ENCODE data around the gene TECR.
"Not testable (repeated sequence)": the region's sequence is repeated elsewhere in the genome, so short reads cannot be mapped to it uniquely, and the experiment has no call there.

TECR gene

GRCh38 chr19:14585187-14585586, 55.8 kb downstream of the TECR start:
- not testable (repeated sequence) for H3K27ac ChIP-seq (ENCODE audit: low read length); H3K4me1 ChIP-seq (ENCODE audit: insufficient read depth, low read length); H3K36me3 ChIP-seq (ENCODE audit: insufficient read depth, low read depth, low read length); H3K4me3 ChIP-seq (ENCODE audit: low read length); H3K9me3 ChIP-seq (ENCODE audit: insufficient read depth, low read depth, low read length); H3K9ac ChIP-seq (ENCODE audit: low read depth, low read length); H3K27me3 ChIP-seq (ENCODE audit: insufficient read depth, low read length)

GRCh38 chr19:14589433-14589832, 60.0 kb downstream of the TECR start:
- not testable (repeated sequence) for H3K36me3 ChIP-seq (ENCODE audit: insufficient read depth, low read depth, low read length); H3K27me3 ChIP-seq (ENCODE audit: insufficient read depth, low read length); H3K4me1 ChIP-seq (ENCODE audit: insufficient read depth, low read length); H3K9me3 ChIP-seq (ENCODE audit: insufficient read depth, low read depth, low read length); H3K9ac ChIP-seq (ENCODE audit: low read depth, low read length); H3K4me3 ChIP-seq (ENCODE audit: low read length); H3K27ac ChIP-seq (ENCODE audit: low read length)

GRCh38 chr19:14595558-14595957, 66.2 kb downstream of the TECR start:
- H3K27ac ChIP-seq (ENCODE audit: low read length), result no peak overlapping the region
- peaks cover 21% of the 10 kb centered on the region for H3K9me3 ChIP-seq (ENCODE audit: insufficient read depth, low read depth, low read length)
- no peaks in the 10 kb centered on the region for H3K36me3 ChIP-seq (ENCODE audit: insufficient read depth, low read depth, low read length)
- no peak overlapping the region for H3K9ac ChIP-seq (ENCODE audit: low read depth, low read length)
- H3K4me1 ChIP-seq (ENCODE audit: insufficient read depth, low read length), result no peaks in the 10 kb centered on the region
- no peak overlapping the region; the same call in 1 of the 2 replicates for H3K4me3 ChIP-seq (ENCODE audit: low read length)
- H3K27me3 ChIP-seq (ENCODE audit: insufficient read depth, low read length), result no peaks in the 10 kb centered on the region

DNA sequence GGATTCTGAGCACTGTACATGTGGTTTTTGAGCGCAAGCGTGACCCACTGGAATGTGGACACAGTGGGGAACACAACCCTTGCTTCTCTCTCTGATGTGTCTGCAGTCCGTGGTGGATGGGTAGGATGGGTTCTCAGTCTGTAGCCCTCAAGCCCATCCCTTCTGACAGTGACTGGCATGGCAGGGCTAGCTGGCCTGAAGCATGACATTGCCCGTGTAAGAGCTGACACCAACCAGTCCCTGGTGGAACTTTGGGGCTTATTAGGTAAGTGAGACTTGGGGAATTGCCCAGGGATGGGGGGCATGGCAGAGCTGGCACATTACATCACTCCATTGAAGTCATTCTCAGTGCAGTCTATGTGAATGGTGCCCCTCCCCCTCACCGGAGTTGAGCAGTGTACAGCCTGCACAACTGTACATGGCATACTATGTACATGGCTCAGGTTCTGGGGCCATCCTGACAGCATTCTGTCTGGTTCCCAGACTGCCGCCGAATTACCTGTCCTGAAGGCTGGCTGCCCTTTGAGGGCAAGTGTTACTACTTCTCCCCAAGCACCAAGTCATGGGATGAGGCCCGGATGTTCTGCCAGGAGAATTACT, 70.3 kb downstream of the TECR start:
- peaks cover 29% of the 10 kb centered on the region for H3K9me3 ChIP-seq (ENCODE audit: insufficient read depth, low read depth, low read length)
- H3K36me3 ChIP-seq (ENCODE audit: insufficient read depth, low read depth, low read length), result no peaks in the 10 kb centered on the region
- no peak overlapping the region for H3K9ac ChIP-seq (ENCODE audit: low read depth, low read length)
- no peak overlapping the region for H3K27ac ChIP-seq (ENCODE audit: low read length)
- no peaks in the 10 kb centered on the region for H3K27me3 ChIP-seq (ENCODE audit: insufficient read depth, low read length)
- no peaks in the 10 kb centered on the region for H3K4me1 ChIP-seq (ENCODE audit: insufficient read depth, low read length)
- H3K4me3 ChIP-seq (ENCODE audit: low read length), result no peak overlapping the region

- no peaks in the 10 kb centered on the region for H3K36me3 ChIP-seq (ENCODE audit: insufficient read depth, low read depth, low read length)
- no peak overlapping the region for H3K27ac ChIP-seq (ENCODE audit: low read length)
- H3K4me3 ChIP-seq (ENCODE audit: low read length), result no peak overlapping the region
- H3K4me1 ChIP-seq (ENCODE audit: insufficient read depth, low read length), result no peaks in the 10 kb centered on the region
- no peak overlapping the region for H3K9ac ChIP-seq (ENCODE audit: low read depth, low read length)
- H3K9me3 ChIP-seq (ENCODE audit: insufficient read depth, low read depth, low read length), result peaks cover 9% of the 10 kb centered on the region; the same call in 1 of the 2 replicates
- H3K27me3 ChIP-seq (ENCODE audit: insufficient read depth, low read length), result no peaks in the 10 kb centered on the region
Measured at GRCh38 chr19:14603990-14604387, 74.6 kb downstream of the TECR start.

GRCh38 chr19:14606627-14607026, 77.2 kb downstream of the TECR start:
- Histone ChIP-seq H3K4me1 (ENCODE audit: insufficient read depth, low read length) (no peaks in the 10 kb centered on the region), H3K9ac (ENCODE audit: low read depth, low read length) (no peak overlapping the region), H3K27me3 (ENCODE audit: insufficient read depth, low read length) (no peaks in the 10 kb centered on the region), H3K9me3 (ENCODE audit: insufficient read depth, low read depth, low read length) (peaks cover 9% of the 10 kb centered on the region; the same call in 1 of the 2 replicates), H3K4me3 (ENCODE audit: low read length) (no peak overlapping the region), H3K36me3 (ENCODE audit: insufficient read depth, low read depth, low read length) (no peaks in the 10 kb centered on the region), H3K27ac (ENCODE audit: low read length) (no peak overlapping the region)

DNA sequence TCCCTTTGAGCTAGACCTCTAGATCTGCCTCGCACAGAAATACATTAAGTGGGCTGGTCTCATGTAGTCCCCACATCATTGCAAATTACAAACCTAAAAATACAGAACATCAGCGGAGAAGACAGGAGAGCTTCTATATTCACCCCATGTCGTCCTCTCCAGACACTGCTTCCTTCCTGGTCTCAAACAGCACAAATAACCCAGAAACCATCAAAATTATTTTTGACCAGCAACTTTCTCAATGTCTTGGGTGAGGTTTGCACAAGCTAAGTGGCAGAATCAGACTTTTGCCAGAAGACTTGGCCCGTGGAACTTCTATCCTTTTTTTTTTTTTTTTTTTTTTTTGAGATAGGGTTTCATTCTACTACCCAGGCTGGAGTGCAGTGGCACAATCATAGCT, 81.7 kb downstream of the TECR start:
- H3K4me3 ChIP-seq (ENCODE audit: low read length), result no peak overlapping the region
- H3K27ac ChIP-seq (ENCODE audit: low read length), result no peak overlapping the region
- no peaks in the 10 kb centered on the region for H3K4me1 ChIP-seq (ENCODE audit: insufficient read depth, low read length)
- H3K9ac ChIP-seq (ENCODE audit: low read depth, low read length), result no peak overlapping the region
- peaks cover 1% of the 10 kb centered on the region; the same call in 1 of the 2 replicates for H3K9me3 ChIP-seq (ENCODE audit: insufficient read depth, low read depth, low read length)
- no peaks in the 10 kb centered on the region for H3K27me3 ChIP-seq (ENCODE audit: insufficient read depth, low read length)
- no peaks in the 10 kb centered on the region for H3K36me3 ChIP-seq (ENCODE audit: insufficient read depth, low read depth, low read length)

GRCh38 chr19:14612242-14612641, 82.8 kb downstream of the TECR start:
- H3K4me3 ChIP-seq (ENCODE audit: low read length), result not testable (repeated sequence)

GRCh38 chr19:14612657-14613056, 83.3 kb downstream of the TECR start:
- no peak overlapping the region for H3K9ac ChIP-seq (ENCODE audit: low read depth, low read length)
- no peak overlapping the region for H3K27ac ChIP-seq (ENCODE audit: low read length)
- H3K4me1 ChIP-seq (ENCODE audit: insufficient read depth, low read length), result no peaks in the 10 kb centered on the region
- no peaks in the 10 kb centered on the region for H3K36me3 ChIP-seq (ENCODE audit: insufficient read depth, low read depth, low read length)
- H3K4me3 ChIP-seq (ENCODE audit: low read length), result no peak overlapping the region
- peaks cover 7% of the 10 kb centered on the region; the same call in 1 of the 2 replicates for H3K9me3 ChIP-seq (ENCODE audit: insufficient read depth, low read depth, low read length)
- no peaks in the 10 kb centered on the region for H3K27me3 ChIP-seq (ENCODE audit: insufficient read depth, low read length)

More at GRCh38 chr19:14612242-14612641, 82.8 kb downstream of the TECR start:
- not testable (repeated sequence) for H3K9ac ChIP-seq (ENCODE audit: low read depth, low read length); H3K9me3 ChIP-seq (ENCODE audit: insufficient read depth, low read depth, low read length); H3K27ac ChIP-seq (ENCODE audit: low read length); H3K36me3 ChIP-seq (ENCODE audit: insufficient read depth, low read depth, low read length); H3K4me1 ChIP-seq (ENCODE audit: insufficient read depth, low read length); H3K27me3 ChIP-seq (ENCODE audit: insufficient read depth, low read length)

GRCh38 chr19:14613399-14614098, 84.2 kb downstream of the TECR start:
- not testable (repeated sequence) for H3K27me3 ChIP-seq (ENCODE audit: insufficient read depth, low read length); H3K36me3 ChIP-seq (ENCODE audit: insufficient read depth, low read depth, low read length); H3K27ac ChIP-seq (ENCODE audit: low read length)

GRCh38 chr19:14614099-14614412, 84.7 kb downstream of the TECR start:
- H3K27me3 ChIP-seq (ENCODE audit: insufficient read depth, low read length), result no peaks in the 10 kb centered on the region
- H3K9me3 ChIP-seq (ENCODE audit: insufficient read depth, low read depth, low read length), result peaks cover 7% of the 10 kb centered on the region
- H3K4me1 ChIP-seq (ENCODE audit: insufficient read depth, low read length), result no peaks in the 10 kb centered on the region
- no peak overlapping the region for H3K27ac ChIP-seq (ENCODE audit: low read length)
- H3K9ac ChIP-seq (ENCODE audit: low read depth, low read length), result no peak overlapping the region
- no peak overlapping the region for H3K4me3 ChIP-seq (ENCODE audit: low read length)
- no peaks in the 10 kb centered on the region for H3K36me3 ChIP-seq (ENCODE audit: insufficient read depth, low read depth, low read length)

More at GRCh38 chr19:14613399-14614098, 84.2 kb downstream of the TECR start:
- H3K9ac ChIP-seq (ENCODE audit: low read depth, low read length); H3K9me3 ChIP-seq (ENCODE audit: insufficient read depth, low read depth, low read length); H3K4me3 ChIP-seq (ENCODE audit: low read length); H3K4me1 ChIP-seq (ENCODE audit: insufficient read depth, low read length): not testable (repeated sequence)
